Forelimb muscle (tissue), 1 donor: ENCODE data around the gene BET1. TPM values are rescaled to one million over a fixed set of nuclear protein-coding genes. Genes with fewer than 3 reads are reported as not detected.

Experiments
- DNase-seq: peaks from one replicate; pipeline ENCODE4 v3.0.0-alpha.2; 2013; ENCODE audit warnings: low read depth
- polyA plus RNA-seq: library from polyadenylated mRNA; unstranded; fragments of 120-200 nt; gene quantifications from one replicate; pipeline ENCODE4 v1.2.1, GENCODE V29; 2013; ENCODE audit not compliant: insufficient read length

BET1 gene
- polyA plus RNA-seq, 1 donor, result 22.4 TPM

GRCh38 chr7:93958216-93958615 lies 45.9 kb downstream of the BET1 start:
- DNase-seq, result no peak

- DNase-seq, result no peak
Observed at GRCh38 chr7:93957767-93958166, 46.4 kb downstream of the BET1 start.

- no peak for DNase-seq
Observed at GRCh38 chr7:93955304-93955703, 48.9 kb downstream of the BET1 start.

GRCh38 chr7:93949423-93949822 lies 54.7 kb downstream of the BET1 start:
- DNase-seq, result no peak

- DNase-seq, result no peak
Observed at GRCh38 chr7:93948873-93949272, 55.3 kb downstream of the BET1 start.

GRCh38 chr7:93948106-93948505 lies 56.0 kb downstream of the BET1 start:
- no peak for DNase-seq

GRCh38 chr7:93945756-93946535 lies 58.2 kb downstream of the BET1 start:
- DNase-seq, result no peak

- no peak for DNase-seq
Observed at GRCh38 chr7:93945083-93945482, 59.1 kb downstream of the BET1 start.

- DNase-seq, result no peak
Observed at GRCh38 chr7:93944673-93945072, 59.5 kb downstream of the BET1 start.

- DNase-seq, result no peak
Observed at GRCh38 chr7:93943816-93944540, 60.2 kb downstream of the BET1 start.

Other genes with a start within 250 kb of the BET1 start
- gene TFPI2, start 113.6 kb downstream of the BET1 start, polyA plus RNA-seq, result 1.6 TPM
- not detected for gene GNGT1, start 97.8 kb downstream of the BET1 start, polyA plus RNA-seq
- gene GNG11, start 82.6 kb downstream of the BET1 start, polyA plus RNA-seq, result 21.8 TPM